Adipocyte (in vitro differentiated cells): ENCODE measurements around the gene DLG2.

ENCODE experiments used
- DNase-seq: peaks from one replicate; pipeline ENCODE4 v3.0.0-alpha.2; 2015; ENCODE audit warnings: low read depth
- H3K27me3 ChIP-seq: replicated peaks from 2 replicates; pipeline ENCODE4 v1.7.0; 2013; ENCODE audit warnings: mild to moderate bottlenecking, low read length, moderate library complexity; ENCODE audit not compliant: control insufficient read depth, insufficient read depth
- H3K36me3 ChIP-seq: 2 replicates; pipeline ENCODE4 v1.7.0; 2013; ENCODE audit warnings: low read length, mild to moderate bottlenecking, moderate library complexity; ENCODE audit not compliant: control insufficient read depth, insufficient read depth, severe bottlenecking
- H3K4me1 ChIP-seq: 2 replicates; pipeline ENCODE4 v1.7.0; 2013; ENCODE audit warnings: mild to moderate bottlenecking, low read length, moderate library complexity; ENCODE audit not compliant: control insufficient read depth, insufficient read depth
- H3K4me3 ChIP-seq: 2 replicates; pipeline ENCODE4 v1.7.0; 2013; ENCODE audit warnings: mild to moderate bottlenecking, low read length, moderate library complexity
- H3K9ac ChIP-seq: 2 replicates; pipeline ENCODE4 v1.7.0; 2013; ENCODE audit warnings: mild to moderate bottlenecking, low read length, moderate library complexity
- H3K9me3 ChIP-seq: 2 replicates; pipeline ENCODE4 v1.7.0; 2013; ENCODE audit warnings: mild to moderate bottlenecking, low read length, moderate library complexity; ENCODE audit not compliant: control insufficient read depth

DLG2 gene

DNA sequence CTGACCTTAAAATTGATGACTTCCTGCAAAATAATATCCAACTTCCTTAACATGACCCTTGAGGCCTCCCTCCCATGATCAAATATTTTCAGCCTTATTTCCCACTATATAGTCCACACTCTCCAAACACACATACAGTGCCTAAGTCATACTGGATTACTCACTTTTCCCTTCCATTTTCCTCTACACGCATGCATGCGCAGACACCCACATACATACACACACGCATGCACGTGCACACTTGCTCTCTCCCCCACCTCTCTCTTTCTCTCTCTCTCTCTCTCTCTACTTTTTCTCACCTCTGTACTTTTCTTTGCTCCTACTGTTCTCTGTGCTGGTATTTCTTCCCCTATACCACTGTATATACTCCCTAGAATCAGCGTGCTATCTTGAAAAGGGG is 28.1 kb downstream of the DLG2 start:
- Histone ChIP-seq H3K36me3 (no peaks in the 10 kb centered on the region), H3K4me1 (no peaks in the 10 kb centered on the region), H3K9me3 (no peaks in the 10 kb centered on the region), H3K4me3 (no peak overlapping the region), H3K9ac (no peak overlapping the region), H3K27me3 (no peaks in the 10 kb centered on the region)
- no peak for DNase-seq

GRCh38 chr11:85596886-85597285 is 30.3 kb downstream of the DLG2 start:
- H3K4me1 ChIP-seq = no peaks in the 10 kb centered on the region
- no peak overlapping the region for H3K9ac ChIP-seq
- no peak for DNase-seq
- no peaks in the 10 kb centered on the region for H3K9me3 ChIP-seq
- H3K4me3 ChIP-seq = no peak overlapping the region
- no peaks in the 10 kb centered on the region for H3K36me3 ChIP-seq
- H3K27me3 ChIP-seq = no peaks in the 10 kb centered on the region

DNA sequence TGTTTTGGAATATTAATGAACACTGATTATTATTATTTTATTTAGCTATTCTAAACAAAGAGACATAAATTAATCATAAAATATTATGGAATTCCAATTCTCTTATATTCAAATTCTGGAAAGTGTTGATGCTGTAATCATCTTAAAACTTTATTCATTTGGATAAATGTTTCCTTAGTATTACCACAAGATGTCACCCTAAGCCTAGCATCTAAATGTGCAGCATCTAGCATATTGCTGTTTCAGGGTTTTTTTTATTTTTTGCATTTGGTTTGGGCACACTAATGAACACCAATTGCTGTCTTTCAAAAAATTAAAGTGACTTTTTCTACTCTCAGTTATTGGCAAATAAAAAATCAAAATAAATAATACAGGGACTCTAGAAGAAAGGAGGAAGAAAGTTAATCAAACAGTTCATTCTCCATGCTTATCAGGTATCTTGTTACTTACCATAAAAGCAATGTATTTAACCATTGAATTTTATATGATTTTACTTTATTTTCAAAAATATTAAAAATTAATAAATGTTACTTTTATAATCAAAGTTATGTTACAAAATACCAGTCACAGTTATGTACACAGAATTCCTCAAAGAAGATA is 31.8 kb downstream of the DLG2 start:
- Histone ChIP-seq H3K36me3 (no peaks in the 10 kb centered on the region), H3K4me1 (no peaks in the 10 kb centered on the region), H3K27me3 (no peaks in the 10 kb centered on the region), H3K9ac (no peak overlapping the region), H3K9me3 (no peaks in the 10 kb centered on the region), H3K4me3 (no peak overlapping the region)
- peak; percentile 81 for DNase-seq

DNA sequence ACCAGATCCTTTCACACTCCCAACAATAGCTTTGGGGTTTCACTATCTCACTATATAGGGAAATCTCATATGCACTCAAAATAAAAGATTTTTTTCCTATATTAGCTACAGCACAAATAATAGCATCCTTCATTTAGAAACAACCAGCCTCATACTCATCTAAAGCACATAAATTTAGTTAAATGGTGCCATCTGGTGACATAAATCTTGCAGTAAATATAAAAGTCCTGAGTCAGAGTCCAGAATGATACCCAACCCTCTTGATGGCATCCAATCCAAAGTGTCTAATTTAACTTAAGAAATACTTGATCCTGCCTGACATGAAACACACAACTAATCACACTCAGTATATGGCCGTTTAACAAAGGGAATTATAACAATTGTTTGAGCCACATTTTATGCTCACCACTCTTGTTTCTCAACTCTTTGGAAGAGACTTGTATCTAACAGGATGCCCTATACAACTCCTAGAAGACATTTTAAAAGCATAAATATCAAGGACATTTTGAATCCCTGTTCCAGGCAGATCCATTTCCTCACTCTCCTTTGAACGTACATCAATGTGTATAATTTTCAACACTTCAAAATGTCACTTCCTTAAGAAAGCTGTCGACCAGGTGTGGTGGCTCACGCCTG is 36.2 kb downstream of the DLG2 start:
- H3K27me3 ChIP-seq = no peaks in the 10 kb centered on the region
- H3K9ac ChIP-seq = no peak overlapping the region
- DNase-seq = peak; percentile 77
- H3K9me3 ChIP-seq = no peaks in the 10 kb centered on the region
- H3K36me3 ChIP-seq = no peaks in the 10 kb centered on the region
- H3K4me3 ChIP-seq = no peak overlapping the region
- no peaks in the 10 kb centered on the region for H3K4me1 ChIP-seq

- no peaks in the 10 kb centered on the region for H3K4me1 ChIP-seq
- no peaks in the 10 kb centered on the region for H3K36me3 ChIP-seq
- no peak overlapping the region for H3K4me3 ChIP-seq
- no peak overlapping the region for H3K9ac ChIP-seq
- H3K27me3 ChIP-seq = no peaks in the 10 kb centered on the region
- H3K9me3 ChIP-seq = no peaks in the 10 kb centered on the region
- peak; percentile 3 for DNase-seq
Observed at GRCh38 chr11:85589373-85589772, 37.8 kb downstream of the DLG2 start.

- H3K36me3 ChIP-seq = no peaks in the 10 kb centered on the region
- H3K27me3 ChIP-seq = no peaks in the 10 kb centered on the region
- no peak overlapping the region for H3K4me3 ChIP-seq
- no peaks in the 10 kb centered on the region for H3K9me3 ChIP-seq
- no peak for DNase-seq
- no peaks in the 10 kb centered on the region for H3K4me1 ChIP-seq
- H3K9ac ChIP-seq = no peak overlapping the region
Observed at GRCh38 chr11:85582111-85582510, 45.0 kb downstream of the DLG2 start.

- Histone ChIP-seq H3K9me3 (no peaks in the 10 kb centered on the region), H3K36me3 (no peaks in the 10 kb centered on the region), H3K4me1 (no peaks in the 10 kb centered on the region), H3K9ac (no peak overlapping the region), H3K27me3 (no peaks in the 10 kb centered on the region), H3K4me3 (no peak overlapping the region)
- DNase-seq = no peak
Observed at GRCh38 chr11:85575388-85575787, 51.8 kb downstream of the DLG2 start.

DNA sequence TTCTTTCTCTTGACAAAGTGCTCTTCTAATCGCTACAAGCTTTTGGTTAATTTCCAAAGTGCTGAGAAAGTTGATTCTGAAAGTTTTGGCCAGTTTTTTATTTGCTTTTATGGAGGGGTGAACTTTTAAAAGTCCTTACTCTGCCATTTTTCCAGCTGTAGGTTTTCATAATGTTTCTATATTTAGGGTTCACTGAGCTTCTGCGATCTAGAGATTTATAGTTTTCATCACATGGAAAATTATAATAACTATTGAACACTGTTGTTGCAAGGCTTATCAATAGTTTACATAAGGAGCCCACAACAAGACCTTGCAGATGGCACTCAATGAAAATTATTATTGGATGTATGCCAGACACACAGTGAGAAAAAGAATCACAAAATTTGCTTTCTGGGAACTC is 55.1 kb downstream of the DLG2 start:
- DNase-seq = no peak
- H3K36me3 ChIP-seq = no peaks in the 10 kb centered on the region
- H3K9me3 ChIP-seq = no peaks in the 10 kb centered on the region
- no peaks in the 10 kb centered on the region for H3K27me3 ChIP-seq
- no peak overlapping the region for H3K9ac ChIP-seq
- no peaks in the 10 kb centered on the region for H3K4me1 ChIP-seq
- H3K4me3 ChIP-seq = no peak overlapping the region

DNA sequence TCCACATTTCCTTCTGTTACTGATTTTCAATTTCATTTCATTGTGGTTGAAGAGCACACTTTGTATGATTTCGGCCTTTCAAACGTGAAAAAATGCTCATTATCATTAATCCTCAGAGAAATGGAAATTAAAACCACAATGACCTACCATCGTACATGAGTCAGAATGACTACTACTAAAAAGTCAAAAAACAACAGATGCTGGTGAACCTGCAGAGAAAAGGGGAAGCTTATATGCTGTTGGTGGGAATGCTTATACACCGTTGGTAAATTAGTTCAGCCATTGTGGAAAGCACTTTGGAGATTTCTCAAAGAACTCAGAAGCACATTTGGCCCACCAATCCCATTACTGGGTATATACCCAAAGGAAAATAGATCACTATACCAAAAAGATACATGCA is 57.6 kb downstream of the DLG2 start:
- no peaks in the 10 kb centered on the region for H3K4me1 ChIP-seq
- DNase-seq = no peak
- H3K27me3 ChIP-seq = no peaks in the 10 kb centered on the region
- no peaks in the 10 kb centered on the region for H3K9me3 ChIP-seq
- H3K9ac ChIP-seq = no peak overlapping the region
- no peak overlapping the region for H3K4me3 ChIP-seq
- no peaks in the 10 kb centered on the region for H3K36me3 ChIP-seq

GRCh38 chr11:85558411-85558810 is 68.7 kb downstream of the DLG2 start:
- Histone ChIP-seq H3K9me3 (no peaks in the 10 kb centered on the region), H3K27me3 (no peaks in the 10 kb centered on the region), H3K4me3 (no peak overlapping the region), H3K9ac (no peak overlapping the region), H3K36me3 (no peaks in the 10 kb centered on the region), H3K4me1 (no peaks in the 10 kb centered on the region)
- no peak for DNase-seq

DNA sequence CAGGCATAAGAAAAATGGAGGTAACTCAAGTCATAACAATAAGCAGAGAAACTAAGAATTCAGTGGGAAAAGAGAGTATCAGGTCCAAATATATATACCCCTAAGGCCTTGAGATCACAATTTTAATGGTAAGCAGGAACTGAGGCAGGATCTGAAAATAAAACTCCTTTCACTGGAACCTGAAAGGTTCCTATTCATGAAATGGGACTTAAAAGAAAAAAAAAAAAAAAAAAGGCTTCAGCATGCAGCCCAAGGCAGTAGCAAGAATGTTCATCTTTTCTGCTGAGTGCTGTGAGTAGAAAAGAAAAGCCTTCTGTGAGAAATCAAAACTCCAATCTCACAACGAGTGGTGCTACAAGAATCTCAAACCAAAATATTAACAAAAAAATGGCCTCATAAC is 75.3 kb downstream of the DLG2 start:
- H3K36me3 ChIP-seq = no peaks in the 10 kb centered on the region

DNA sequence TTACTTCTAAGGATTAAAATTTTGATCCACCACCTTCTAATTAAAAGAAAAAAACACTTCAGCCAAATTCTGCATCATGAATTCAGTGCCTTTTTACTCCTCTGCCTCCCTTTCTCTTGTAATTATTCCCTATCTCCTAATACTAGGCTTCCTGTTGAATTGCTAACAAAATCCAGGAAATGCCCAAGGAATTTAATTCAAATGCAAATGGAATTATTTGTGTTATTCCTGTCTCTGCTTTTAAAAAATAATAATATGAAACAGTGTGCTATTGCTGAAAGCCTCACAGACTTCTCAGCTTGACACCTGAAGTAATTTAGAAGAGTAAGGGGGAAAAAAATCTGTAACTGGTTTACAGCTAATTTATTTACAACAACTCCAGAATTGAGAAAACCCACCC is 85.5 kb downstream of the DLG2 start:
- no peak overlapping the region for H3K9ac ChIP-seq
- H3K4me1 ChIP-seq = no peaks in the 10 kb centered on the region
- no peaks in the 10 kb centered on the region for H3K27me3 ChIP-seq
- H3K9me3 ChIP-seq = no peaks in the 10 kb centered on the region
- no peaks in the 10 kb centered on the region for H3K36me3 ChIP-seq
- no peak overlapping the region for H3K4me3 ChIP-seq
- no peak for DNase-seq

More for the DNA sequence above, 75.3 kb downstream of the DLG2 start:
- Histone ChIP-seq H3K27me3 (no peaks in the 10 kb centered on the region), H3K9ac (no peak overlapping the region), H3K4me3 (no peak overlapping the region), H3K9me3 (no peaks in the 10 kb centered on the region), H3K4me1 (no peaks in the 10 kb centered on the region)
- no peak for DNase-seq
